HG03378 (cell line): ENCODE data around the gene SLC34A1.
A peak's percentile ranks its signal among the peaks of the same experiment; 100 is the strongest.
"Not testable (repeated sequence)": the region's sequence is repeated elsewhere in the genome, so short reads cannot be mapped to it uniquely, and the experiment has no call there.

Experiments used
- ATAC-seq: cut with Tn5 transposase; IDR thresholded peaks from one replicate; pipeline ENCODE4 v1.9.1; 2021; ENCODE audit warnings: mild to moderate bottlenecking, moderate library complexity; ENCODE audit not compliant: unreplicated experiment

The SLC34A1 gene, protein sequence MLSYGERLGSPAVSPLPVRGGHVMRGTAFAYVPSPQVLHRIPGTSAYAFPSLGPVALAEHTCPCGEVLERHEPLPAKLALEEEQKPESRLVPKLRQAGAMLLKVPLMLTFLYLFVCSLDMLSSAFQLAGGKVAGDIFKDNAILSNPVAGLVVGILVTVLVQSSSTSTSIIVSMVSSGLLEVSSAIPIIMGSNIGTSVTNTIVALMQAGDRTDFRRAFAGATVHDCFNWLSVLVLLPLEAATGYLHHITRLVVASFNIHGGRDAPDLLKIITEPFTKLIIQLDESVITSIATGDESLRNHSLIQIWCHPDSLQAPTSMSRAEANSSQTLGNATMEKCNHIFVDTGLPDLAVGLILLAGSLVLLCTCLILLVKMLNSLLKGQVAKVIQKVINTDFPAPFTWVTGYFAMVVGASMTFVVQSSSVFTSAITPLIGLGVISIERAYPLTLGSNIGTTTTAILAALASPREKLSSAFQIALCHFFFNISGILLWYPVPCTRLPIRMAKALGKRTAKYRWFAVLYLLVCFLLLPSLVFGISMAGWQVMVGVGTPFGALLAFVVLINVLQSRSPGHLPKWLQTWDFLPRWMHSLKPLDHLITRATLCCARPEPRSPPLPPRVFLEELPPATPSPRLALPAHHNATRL

DNA sequence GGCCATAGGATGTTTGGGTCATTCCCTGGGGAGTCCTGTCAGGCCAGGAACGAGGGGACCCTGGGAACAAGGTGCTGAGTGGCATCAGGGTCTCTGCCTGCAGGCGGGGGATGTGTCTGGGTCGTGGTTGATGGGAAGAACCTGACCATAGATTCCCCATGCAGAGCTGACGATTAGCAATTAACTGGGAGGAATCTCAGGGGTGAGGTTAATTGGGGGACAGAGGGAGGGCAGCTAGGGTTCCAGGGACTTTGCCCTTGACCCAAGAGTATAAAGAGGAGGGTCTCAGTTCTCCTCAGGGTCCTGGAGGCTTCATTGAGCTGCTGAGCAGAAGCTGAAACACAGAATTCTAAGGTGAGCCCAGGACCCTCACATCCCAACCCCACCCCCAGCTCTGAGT lies at the start of gene SLC34A1:
Gene SLC34A1, plus strand, starts transcription at position 301 of the 400 bp plus-strand sequence. CDS start 1,308 bp downstream, outside the sequence.
- no peak for ATAC-seq

DNA sequence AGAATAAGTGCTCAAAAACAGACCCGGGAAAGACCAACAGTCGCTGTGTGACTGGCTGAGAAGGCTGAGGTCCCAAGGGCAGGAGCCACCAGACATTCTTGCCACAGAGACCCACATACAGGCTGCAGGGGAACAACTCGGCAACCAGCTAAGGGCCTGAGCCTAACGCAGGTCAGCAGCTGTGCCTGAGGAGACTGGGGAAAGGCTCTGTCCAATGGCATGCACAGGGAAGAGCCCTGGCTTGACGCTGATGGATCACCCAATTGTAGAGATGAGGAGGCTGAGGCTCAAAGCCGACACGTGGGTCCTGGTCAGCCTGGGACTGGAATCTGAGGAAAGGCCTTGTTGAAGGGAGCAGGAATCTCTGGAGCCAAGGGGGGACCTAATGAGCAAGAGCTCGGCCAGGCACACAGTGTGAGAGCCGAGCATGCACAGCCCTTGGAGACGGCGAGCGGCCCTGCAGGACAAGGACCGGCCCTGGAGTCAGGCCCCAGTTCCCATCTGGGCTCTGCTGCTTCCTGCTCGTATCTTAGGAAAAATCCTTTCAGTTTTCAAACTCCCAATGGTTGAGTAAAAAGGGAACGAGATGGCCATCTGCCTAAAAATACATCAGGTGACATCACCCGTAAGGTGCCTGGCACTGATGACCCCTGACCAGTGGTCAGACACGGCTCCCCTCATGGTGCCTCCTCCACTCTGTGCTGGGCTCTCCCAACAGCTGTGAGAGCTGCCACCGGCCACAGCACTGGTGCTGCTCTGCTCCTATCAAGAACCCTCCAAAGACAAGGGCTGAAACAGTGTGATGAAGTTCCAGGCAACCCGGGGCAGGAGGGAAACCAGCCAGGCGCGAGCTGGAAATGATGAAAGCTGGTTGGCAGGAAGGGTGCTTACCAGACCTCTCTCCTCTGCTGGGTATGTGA lies 49.2 kb upstream of the SLC34A1 start:
- ATAC-seq: no peak

DNA sequence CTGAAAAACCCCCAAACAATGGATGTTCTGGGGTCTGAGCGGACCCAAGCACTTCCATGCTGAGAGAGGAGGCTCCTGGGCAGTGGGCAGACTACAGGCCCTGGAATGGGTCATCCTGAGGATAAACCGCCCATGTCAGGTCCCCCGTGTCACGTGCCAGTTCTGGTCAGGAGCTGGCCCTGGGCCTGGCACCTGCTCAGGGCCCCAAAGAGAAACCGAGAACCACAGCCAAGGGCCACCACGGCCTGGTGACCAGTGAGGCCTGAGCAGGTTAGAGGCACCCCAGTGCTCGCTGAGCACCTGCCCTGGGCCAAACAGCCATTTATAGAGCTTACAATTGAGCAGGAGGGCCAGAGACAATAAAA lies 48.6 kb upstream of the SLC34A1 start:
- ATAC-seq: no peak

DNA sequence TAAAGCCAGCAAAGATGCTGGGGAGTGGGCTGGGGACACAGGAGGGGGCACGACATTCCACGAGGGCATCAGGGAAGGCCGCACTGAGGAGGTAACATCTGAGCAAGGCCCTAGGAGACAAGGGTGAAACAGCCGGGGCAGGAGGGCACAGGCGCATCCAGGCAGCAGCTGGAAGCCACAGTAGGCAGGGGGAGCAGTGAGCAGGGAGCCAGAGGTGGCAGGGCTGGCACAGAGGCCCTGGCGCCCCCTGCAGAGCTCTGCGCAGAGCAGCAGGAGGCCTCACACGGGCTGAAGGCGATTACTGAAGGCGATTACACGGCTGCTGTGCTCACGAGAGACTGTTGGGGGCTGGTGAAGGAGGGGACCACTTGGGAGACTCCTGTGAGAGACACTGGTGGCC lies 48.1 kb upstream of the SLC34A1 start:
- ATAC-seq: no peak

DNA sequence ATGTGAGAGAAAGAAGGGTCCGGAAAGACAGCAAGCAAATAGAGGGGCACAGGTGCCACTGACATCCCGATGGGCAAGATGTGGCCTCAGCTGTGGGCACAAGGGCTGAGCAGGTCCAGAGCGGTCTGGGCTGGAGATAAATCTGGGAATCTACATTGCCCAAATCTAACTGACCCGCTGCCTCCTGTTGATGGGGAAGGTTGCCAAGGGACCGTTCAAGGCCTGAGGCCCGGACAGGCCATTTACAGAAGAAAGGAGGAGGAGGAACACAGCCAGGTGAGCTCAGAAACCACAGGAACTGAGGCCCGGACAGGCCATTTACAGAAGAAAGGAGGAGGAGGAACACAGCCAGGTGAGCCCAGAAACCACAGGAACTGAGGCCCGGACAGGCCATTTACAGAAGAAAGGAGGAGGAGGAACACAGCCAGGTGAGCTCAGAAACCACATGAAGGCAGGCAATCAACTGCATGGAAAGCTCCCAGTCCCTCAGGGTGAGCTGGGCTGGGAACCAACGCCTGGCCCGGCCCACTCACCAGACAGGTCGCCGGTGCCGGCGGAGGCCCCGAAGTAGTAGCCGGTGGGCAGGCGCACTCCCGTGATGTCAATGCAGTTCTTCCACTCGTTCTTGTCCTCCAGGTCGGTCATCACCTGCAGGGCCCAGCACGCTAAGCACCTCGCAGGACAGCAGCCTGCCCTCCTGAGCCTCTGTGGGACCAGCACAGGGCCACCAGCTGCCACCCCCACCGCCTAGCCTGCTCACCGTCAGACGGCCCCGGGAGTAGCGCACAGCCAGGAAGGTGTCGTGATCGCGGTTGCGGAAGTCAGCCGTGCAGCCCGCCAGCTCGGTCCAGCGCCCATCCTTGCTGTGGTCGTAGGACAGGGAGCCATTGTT lies 47.4 kb upstream of the SLC34A1 start:
- no peak for ATAC-seq

DNA sequence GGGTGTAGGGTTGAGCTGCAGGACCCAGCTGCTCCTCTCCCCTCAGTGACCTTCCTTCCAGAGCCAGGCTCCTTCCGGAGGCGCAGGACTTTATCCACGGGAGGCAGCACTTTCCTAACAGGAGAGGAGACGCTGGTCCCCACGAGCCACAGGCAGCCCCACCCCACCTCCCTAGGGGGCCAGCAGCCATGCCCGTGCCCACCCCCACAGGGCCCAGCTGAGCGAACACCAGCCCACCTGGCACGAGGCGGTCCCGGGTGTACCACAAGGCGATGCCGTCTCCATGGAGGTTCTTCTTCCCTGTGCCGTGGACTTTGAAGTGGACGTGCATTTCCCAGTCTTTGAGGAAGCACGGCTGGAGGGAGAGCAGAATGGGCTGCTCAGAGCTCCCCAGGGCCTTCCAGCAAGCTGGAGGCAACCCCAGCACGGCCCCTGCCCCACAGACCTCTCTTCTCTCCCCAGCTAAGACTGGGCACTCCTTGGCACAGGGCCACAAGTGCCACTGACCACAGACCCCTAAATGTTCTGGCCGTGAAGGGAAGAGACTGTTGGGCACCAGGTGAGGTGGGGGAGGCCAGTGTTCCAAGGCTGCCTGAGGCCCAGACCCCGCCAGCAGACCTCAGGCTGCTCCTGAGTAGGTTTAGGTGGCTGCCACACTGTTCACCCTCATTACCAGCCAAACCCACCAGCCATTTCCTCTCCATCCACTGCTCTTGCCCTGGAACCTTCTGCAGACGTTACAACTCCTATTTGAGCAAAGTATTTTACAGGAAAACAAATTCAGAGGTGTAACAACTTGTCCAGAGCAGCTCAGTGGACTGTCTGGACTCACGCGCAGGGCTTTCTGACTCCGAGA lies 45.8 kb upstream of the SLC34A1 start:
- no peak for ATAC-seq

DNA sequence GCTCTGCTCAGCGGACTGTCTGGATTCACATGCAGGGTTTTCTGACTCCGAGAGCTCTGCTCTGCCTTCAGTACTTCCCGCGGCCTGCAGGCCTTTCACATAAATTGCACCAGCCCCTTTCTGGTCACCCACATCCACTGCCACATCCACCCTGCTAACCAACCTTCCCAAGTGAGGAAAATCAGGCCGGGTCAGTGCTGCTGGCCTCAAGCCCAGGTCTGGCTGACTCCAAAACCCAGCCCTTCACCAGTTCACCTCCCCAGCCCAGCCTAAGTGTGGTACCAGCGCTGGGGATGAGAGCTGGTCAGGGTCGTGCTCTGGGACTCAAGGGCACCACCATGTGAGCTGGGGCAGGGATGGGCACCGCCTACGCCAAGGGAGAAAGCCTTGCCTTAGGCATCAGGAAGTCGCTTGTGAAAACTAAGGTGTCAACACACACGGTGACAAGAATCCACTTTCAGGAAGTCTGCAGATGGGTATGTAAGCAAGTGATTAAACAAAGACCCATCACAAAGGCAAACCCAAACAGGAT lies 45.1 kb upstream of the SLC34A1 start:
- no peak for ATAC-seq

DNA sequence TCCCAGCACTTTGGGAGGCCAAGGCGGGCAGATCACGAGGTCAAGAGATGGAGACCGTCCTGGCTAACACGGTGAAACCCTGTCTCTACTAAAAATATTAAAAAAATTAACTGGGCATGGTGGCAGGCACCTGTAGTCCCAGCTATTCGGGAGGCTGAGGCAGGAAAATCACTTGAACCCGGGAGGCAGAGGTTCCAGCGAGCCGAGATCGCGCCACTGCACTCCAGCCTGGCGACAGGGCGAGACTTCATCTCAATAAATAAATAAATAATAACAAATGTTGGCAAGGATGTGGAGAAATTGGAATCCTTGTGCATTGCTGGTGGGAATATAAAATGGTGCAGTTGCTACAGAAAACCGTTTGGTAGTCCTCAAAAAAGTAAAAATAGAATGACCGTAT lies 41.2 kb upstream of the SLC34A1 start:
- not testable (repeated sequence) for ATAC-seq

DNA sequence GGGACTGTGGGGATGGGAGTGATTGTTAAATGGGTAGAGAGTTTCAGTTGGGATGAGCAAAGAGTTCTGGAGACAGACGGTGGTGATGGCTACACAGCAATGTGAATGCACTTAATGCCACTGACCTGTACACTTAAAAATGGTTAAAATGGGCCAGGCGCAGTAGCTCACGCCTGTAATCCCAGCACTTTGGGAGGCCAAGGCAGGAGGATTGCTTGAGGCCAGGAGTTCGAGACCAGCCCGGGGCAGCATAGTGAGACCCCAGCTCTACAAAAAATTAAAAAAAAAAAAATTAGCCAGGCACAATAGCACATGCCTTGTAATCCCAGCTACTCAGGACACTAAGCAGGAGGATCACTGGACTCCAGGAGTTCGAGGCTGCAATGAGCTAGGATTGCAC lies 40.5 kb upstream of the SLC34A1 start:
- ATAC-seq: no peak

DNA sequence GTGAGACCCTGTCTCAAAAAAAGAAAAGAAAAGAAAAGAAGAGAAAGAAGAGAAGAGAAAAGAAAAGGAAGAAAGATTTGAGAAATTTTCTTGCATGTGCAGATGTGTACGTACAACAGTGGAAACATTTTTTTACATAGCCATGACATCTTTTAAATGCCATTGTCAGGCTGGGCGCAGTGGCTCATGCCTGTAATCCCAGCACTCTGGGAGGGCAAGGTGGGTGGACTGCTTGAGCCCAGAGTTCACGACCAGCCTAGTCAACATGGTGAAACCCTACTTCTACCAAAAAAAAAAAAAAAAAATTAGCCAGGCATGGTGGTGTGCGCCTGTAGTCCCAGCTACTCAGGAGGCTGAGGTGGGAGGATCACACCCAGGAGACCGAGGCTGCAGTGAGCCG lies 39.3 kb upstream of the SLC34A1 start:
- ATAC-seq: no peak

DNA sequence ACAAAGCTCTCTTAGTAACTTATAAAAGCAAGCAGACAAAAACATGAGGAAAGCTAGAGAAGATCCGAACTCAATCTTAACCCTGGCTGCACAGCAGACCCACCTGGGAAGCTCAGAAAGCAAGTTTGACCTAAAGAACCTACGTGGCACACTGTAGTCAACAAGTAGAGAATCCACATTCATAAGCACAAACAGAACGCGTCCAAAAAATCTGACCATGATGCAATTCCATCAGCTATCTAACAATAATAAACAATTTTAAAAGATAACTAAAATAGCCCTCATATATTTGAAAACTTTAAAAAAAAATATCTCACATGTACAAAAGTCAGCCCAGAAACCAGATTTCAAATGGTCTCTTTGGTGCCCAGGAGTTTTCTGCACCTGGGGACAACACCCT lies 37.4 kb upstream of the SLC34A1 start:
- no peak for ATAC-seq

DNA sequence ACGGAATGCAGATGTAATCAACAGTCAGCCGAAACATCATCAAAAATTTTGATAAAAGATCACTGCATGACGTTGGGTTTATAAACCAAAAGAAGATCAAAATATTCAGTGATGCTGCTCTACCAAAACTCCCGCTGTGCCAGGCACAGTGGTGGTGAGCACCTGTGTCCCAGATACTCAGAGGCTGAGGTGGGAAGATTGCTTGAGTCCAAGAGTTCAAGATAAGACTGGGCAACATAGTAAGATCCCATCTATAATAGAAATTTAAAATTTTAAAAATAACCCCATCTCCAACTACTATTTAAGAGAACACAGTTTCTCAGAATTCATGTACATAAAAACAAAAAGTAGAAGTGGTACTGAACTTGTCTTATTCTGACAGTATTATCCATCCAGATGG lies 36.5 kb upstream of the SLC34A1 start:
- no peak for ATAC-seq

DNA sequence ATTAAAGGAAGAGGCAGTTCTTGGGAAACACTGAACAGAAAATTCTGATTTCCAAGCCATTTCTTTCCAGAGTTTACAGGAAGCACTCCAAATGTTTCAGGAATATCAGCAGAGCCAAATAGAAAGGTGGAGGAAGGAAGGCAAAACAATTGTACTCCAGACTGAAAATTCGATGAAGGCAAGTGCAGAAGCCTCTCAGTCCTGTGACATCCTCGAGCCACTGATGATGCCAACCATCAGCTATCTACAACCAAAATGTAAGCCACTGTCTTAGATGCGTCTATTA lies 34.9 kb upstream of the SLC34A1 start:
- no peak for ATAC-seq

DNA sequence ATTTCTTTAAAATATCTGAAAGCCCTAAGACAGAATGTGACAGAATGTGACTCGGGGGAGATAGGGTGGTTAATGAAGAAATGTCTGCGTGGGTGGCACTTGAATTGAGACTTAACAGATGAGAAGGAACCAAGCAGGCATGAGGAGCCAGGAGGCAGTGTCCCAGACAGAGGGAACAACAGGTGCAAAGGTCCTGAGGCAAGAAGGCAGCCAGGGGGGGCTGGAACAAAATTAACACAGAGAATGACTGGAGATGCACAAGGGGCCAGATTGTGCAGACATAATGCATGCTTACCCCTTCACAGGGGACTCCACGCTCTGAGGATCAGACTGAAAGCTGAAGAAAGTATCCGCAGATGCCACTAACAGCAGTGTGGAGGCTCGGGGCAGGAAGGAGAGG lies 34.5 kb upstream of the SLC34A1 start:
- ATAC-seq: no peak

DNA sequence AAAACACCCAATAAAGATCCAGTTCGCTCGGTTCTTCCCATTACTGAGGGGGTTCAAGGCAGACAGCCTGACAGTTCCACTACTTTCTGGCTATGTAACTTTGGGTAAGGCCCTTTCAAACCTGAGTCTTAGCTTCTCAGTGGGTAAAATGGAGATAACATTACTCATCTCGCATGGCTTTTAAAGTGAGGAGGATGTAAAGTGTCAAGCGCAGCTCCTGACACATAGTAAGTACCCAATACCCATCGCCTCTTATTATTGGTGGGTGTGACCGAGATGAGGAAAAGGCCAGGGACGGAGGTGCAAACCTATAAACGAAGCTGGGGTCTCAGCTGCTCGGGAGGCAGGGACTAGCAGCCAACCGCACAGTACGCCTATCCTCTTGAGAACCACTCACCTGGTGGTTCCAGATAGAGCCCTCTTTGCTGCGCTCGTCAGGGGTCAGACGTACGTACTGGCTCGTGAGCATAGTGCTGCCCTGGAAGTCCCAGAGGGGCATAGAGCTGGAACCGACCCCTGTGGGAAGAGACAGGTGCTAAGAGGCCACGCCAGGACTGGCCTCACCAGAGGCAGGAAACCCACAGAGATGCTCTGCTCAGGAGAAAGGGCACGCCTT lies 33.4 kb upstream of the SLC34A1 start:
- peak; percentile 4 for ATAC-seq

DNA sequence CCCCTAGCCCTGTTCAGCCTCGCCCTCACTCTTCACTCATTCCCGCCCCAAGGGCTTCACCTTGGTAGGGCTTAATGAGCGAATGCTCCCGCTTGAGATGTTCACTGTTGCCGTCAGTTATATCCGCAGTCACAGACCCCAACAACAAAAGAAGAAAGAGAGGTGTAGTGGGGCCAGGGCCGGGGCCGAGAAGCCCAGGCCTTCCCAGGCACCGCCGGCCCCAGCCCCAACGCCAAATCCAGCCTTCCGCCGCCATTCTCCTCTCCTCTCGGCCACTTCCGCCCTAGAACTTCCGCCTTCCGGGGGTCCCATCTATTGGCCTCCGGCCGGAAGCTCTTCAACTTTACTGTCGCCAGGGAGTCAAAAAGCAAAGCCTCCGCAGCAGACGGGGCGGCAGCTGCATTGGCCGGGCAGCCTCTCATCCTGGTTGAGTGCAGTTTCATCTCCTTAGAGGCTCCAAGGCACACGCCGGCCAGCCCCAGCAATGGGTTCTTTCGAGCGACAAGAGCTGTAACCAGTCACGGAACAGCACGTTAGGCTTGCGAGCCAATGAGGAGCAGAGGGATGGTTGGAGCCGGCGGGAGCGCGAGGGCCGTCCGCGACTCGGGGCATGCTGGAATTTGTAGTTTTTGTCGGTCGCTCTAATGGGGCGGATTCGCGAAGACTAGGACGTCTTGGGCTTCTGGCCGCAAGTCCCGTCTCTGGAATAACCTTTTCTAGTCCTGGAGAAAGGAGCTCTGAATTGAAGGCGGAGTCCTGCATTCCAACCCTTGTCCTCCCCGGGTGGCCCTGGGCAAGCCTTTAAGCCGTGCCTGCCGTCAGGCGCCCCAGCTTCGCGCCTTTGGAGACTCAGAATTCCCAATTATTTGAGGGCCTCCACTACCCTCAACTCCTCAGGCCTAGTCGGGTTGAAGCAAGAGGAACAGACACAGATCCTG lies 32.6 kb upstream of the SLC34A1 start, which contains the start of gene LMAN2:
Gene LMAN2, minus strand, starts transcription at position 277 of the 938 bp plus-strand sequence. Its CDS starts 21 bp downstream, at position 256.
- peak; percentile 81 for ATAC-seq

DNA sequence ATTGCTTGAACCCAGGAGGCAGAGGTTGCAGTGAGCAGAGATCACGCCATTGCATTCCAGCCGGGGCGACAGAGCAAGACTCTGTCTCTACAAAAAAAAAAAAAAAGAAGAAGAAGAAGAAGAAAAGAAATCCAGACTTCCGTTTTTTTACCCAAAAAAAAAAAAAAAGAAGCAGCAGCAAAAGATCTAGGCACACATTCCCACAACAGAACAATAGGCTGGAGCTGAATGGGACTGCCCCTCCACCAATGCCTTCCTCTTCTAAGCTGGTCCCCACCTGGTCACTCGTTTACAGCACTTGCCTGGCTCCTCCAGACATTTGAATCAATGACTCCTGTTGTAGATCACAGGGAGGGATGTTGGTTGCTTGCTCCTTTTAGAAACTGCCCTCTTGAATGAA lies 31.1 kb upstream of the SLC34A1 start:
- no peak for ATAC-seq

DNA sequence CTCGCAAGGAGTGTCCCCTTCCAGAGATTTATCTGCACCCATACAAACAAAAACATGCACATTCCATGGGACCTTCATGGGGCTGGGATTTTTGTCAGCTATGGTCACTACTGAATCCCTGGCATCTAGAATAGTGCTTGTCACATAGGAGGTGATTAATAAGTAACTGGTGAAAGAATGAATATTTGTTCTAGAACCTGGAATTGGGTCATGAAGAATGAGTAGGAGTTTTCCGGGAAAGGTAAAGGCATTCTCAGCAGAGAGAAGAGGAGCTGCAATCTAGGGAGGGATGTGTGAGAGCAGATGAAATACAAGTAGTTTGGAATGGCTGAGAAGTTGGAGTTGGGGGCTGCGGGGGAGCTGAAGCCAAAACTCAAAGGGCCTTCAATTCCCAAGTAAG lies 30.0 kb upstream of the SLC34A1 start:
- no peak for ATAC-seq
